Right lobe of liver (tissue), 6 donors: Measurements from ENCODE around the gene CCL13. TPM values are rescaled to one million over a fixed set of nuclear protein-coding genes. Genes with fewer than 3 reads are reported as not detected.

Source experiments
- ATAC-seq, 4 donors: fragments of 200-7000 bp; cut with Tn5 transposase; one replicate each; pipeline ENCODE4 v1.9.1; 2020; ENCODE audit warnings: mild to moderate bottlenecking in 4 of 4, moderate library complexity in 4 of 4
- DNase-seq, 3 donors: peaks; one replicate each; pipeline ENCODE4 v3.0.0-alpha.2; 2020
- H3K27ac ChIP-seq, 3 donors: fragments of 200-600 bp; one replicate each; pipeline ENCODE4 v1.8.0; 2022
- H3K27me3 ChIP-seq, 2 donors: fragments of 200-600 bp; one replicate each; pipeline ENCODE4 v1.8.0; 2022
- H3K36me3 ChIP-seq, 4 donors: fragments of 200-600 bp; sonication (generic) in 1 of 4; one replicate each; pipeline versions ENCODE4 v1.5.1 to v1.8.0; 2017 to 2022; ENCODE audit warnings: control low read depth in 1 of 4
- H3K4me1 ChIP-seq, 4 donors: fragments of 200-600 bp; sonication (generic) in 1 of 4; one replicate each; pipeline versions ENCODE4 v1.5.1 to v1.8.0; 2017 to 2022; ENCODE audit warnings: control low read depth in 1 of 4
- H3K4me3 ChIP-seq, 3 donors: fragments of 200-600 bp; one replicate each; pipeline ENCODE4 v1.8.0; 2022
- H3K9me3 ChIP-seq, 4 donors: fragments of 200-600 bp; sonication (generic) in 1 of 4; one replicate each; pipeline versions ENCODE4 v1.5.1 to v1.8.0; 2017 to 2022; ENCODE audit warnings: control low read depth in 1 of 4
- CTCF ChIP-seq, 4 donors: fragments of 200-600 bp in 3 of 4; fragments of 450-650 bp in 1 of 4; IDR thresholded peaks; one replicate each; pipeline versions ENCODE4 v1.5.1 to v1.8.0; 2016 to 2022; ENCODE audit warnings: antibody characterized with exemption in 4 of 4, mild to moderate bottlenecking in 2 of 4
- POLR2A ChIP-seq: fragments of 450-650 bp; IDR thresholded peaks from one replicate; pipeline ENCODE4 v1.6.1; 2017; ENCODE audit warnings: antibody characterized with exemption, mild to moderate bottlenecking
- whole genome bisulfite sequencing: methylation state at CpG from one replicate; pipeline ENCODE4 v1.1.6; 2018; ENCODE audit warnings: low coverage, low lambda C conversion rate; ENCODE audit not compliant: insufficient coverage; ENCODE audit errors: missing lambda C conversion rate; 5-methylcytosine and 5-hydroxymethylcytosine counted together
- intact Hi-C, 2 donors: fragments of 100-400 bp; cut with DNase I; formaldehyde crosslinking; loops; one replicate each; pipeline versions ENCODE4 v1.11.2 to v1.14.1; 2022
- total RNA-seq, 6 experiments: library from RNA; depleted of rRNA in 2 of 6; stranded (reverse); fragments of >200 nt in 2 of 6; fragmentation: NEBNext Ultra II Directional in 3 of 6; extraction: Animal tissue kit (Norgen Biotek cat#: 25700) in 3 of 6; gene quantifications; one replicate each; pipeline versions ENCODE4 v1.1.0 to v1.2.4, GENCODE V29; 2016 to 2023
- donor health status: DM: no; HTN: yes; CAD: no.
- donor health status: DM: no; HTN: no; CAD: no.
- donor health status: DM: no; HTN: no; CAD: no.
- donor health status: DM: no; HTN: yes; CAD: no.
- donor health status: DM: no; HTN: yes; CAD: no.

CCL13 gene
- total RNA-seq, 6 experiments from 2014 or later = 0.27 TPM; not detected in 5

- H3K27ac ChIP-seq = no peak overlapping the region
- DNase-seq (no peak), ATAC-seq (no peak)
- no peaks in the 10 kb centered on the region for H3K9me3 ChIP-seq
- TF ChIP-seq POLR2A = no peak
- H3K27me3 ChIP-seq = no peaks in the 10 kb centered on the region
- H3K4me3 ChIP-seq = no peak overlapping the region
- intact Hi-C loops = no loop called here
- H3K36me3 ChIP-seq = no peaks in the 10 kb centered on the region
- WGBS = 47% methylated on average over 9 of the region's 10 CpGs
- H3K4me1 ChIP-seq = no peaks in the 10 kb centered on the region
Measured at GRCh38 chr17:34400301-34400931, 44.1 kb downstream of the CCL13 start.

- no peak for ATAC-seq
- TF ChIP-seq POLR2A = no peak
- TF ChIP-seq CTCF (IDR thresholded peaks at IDR 0.05) = no peak
- H3K9me3 ChIP-seq = no peaks in the 10 kb centered on the region
Measured at GRCh38 chr17:34401165-34401564, 44.9 kb downstream of the CCL13 start.

GRCh38 chr17:34403006-34403405 is 46.7 kb downstream of the CCL13 start:
- Histone ChIP-seq H3K9me3 (no peaks in the 10 kb centered on the region), H3K36me3 (no peaks in the 10 kb centered on the region), H3K4me1 (no peaks in the 10 kb centered on the region), H3K27ac (no peak overlapping the region), H3K27me3 (no peaks in the 10 kb centered on the region), H3K4me3 (no peak overlapping the region)
- 67% methylated on average over 4 of the region's 4 CpGs for WGBS
- no peak for DNase-seq
- intact Hi-C loops = no loop called here
- TF ChIP-seq CTCF (IDR thresholded peaks at IDR 0.05) = no peak
- no peak for TF ChIP-seq POLR2A
- ATAC-seq = no peak

More at GRCh38 chr17:34401165-34401564, 44.9 kb downstream of the CCL13 start:
- intact Hi-C loops = no loop called here
- H3K36me3 ChIP-seq = no peaks in the 10 kb centered on the region
- H3K4me1 ChIP-seq = no peaks in the 10 kb centered on the region
- no peaks in the 10 kb centered on the region for H3K27me3 ChIP-seq
- no peak overlapping the region for H3K27ac ChIP-seq
- WGBS = 65% methylated on average over 4 of the region's 5 CpGs
- no peak for DNase-seq
- H3K4me3 ChIP-seq = no peak overlapping the region

- no peak for DNase-seq
- 57% methylated on average over 4 of the region's 6 CpGs for WGBS
- no peak overlapping the region for H3K4me3 ChIP-seq
- no peaks in the 10 kb centered on the region for H3K27me3 ChIP-seq
- H3K27ac ChIP-seq = no peak overlapping the region
- H3K9me3 ChIP-seq = no peaks in the 10 kb centered on the region
- H3K36me3 ChIP-seq = no peaks in the 10 kb centered on the region
- no peak for TF ChIP-seq CTCF (IDR thresholded peaks at IDR 0.05)
- TF ChIP-seq POLR2A = no peak
- intact Hi-C loops = no loop called here
- no peak for ATAC-seq
- H3K4me1 ChIP-seq = no peaks in the 10 kb centered on the region
Measured at GRCh38 chr17:34406226-34406625, 49.9 kb downstream of the CCL13 start.

Other genes starting within 250 kb of the CCL13 start
- 10 to 100 TPM in 1 of 6 experiments, 1 to 10 TPM in 4, under 1 TPM in 1; 0.66 to 32.2 (median 3.8) TPM for gene CCL2, start 101.2 kb upstream of the CCL13 start, total RNA-seq
- gene CCL7, start 86.3 kb upstream of the CCL13 start, total RNA-seq = not detected
- gene CCL11, start 70.7 kb upstream of the CCL13 start, total RNA-seq = under 1 TPM in 1 of 6 experiments, not detected in 5; 0.55 TPM
- under 1 TPM in 1 of 6 experiments, not detected in 5; 0.69 TPM for gene CCL8, start 37.0 kb upstream of the CCL13 start, total RNA-seq
- gene CCL1, start 6.8 kb downstream of the CCL13 start, total RNA-seq = not detected
- gene TMEM132E, start 223.1 kb downstream of the CCL13 start, total RNA-seq = under 1 TPM; 0.31 to 0.56 (median 0.43) TPM